Measurements from ENCODE around the gene FJX1.
A peak's percentile ranks its signal among the peaks of the same experiment; 100 is the strongest.
"Not testable (repeated sequence)": the region's sequence is repeated elsewhere in the genome, so short reads cannot be mapped to it uniquely, and the experiment has no call there.

The FJX1 gene

GRCh38 chr11:35664977-35665441, 46.7 kb downstream of the FJX1 start:
- DNase-seq (ENCODE audit: low spot score), result peak; percentile 8
- ChIA-PET POLR2A (ENCODE audit: low non-redundant PET) (no interaction called here), CTCF (interaction anchor here (0.6 kb wide), 1 partner anchor 20 kb away, joined by 3 read pairs; no protein-coding TSS in a partner anchor)
- H3K27ac ChIP-seq, result no peak overlapping the region
- no peak for TF ChIP-seq CTCF (conservative IDR thresholded peaks at IDR 0.05; ENCODE audit: low read depth)

GRCh38 chr11:35667257-35667656, 49.0 kb downstream of the FJX1 start:
- ChIA-PET CTCF (no interaction called here), POLR2A (ENCODE audit: low non-redundant PET) (no interaction called here)
- no peak for TF ChIP-seq CTCF (conservative IDR thresholded peaks at IDR 0.05; ENCODE audit: low read depth)
- no peak overlapping the region for H3K27ac ChIP-seq
- DNase-seq (ENCODE audit: low spot score), result no peak

- H3K27ac ChIP-seq; CTCF ChIA-PET; DNase-seq (ENCODE audit: low spot score); POLR2A ChIA-PET (ENCODE audit: low non-redundant PET): not testable (repeated sequence)
These were observed 50.1 kb downstream of the FJX1 start for GRCh38 chr11:35668350-35668749.
